HEK293T (cell line): ENCODE results near the gene SHISA2.

Experiments
- BHLHE40 ChIP-seq: fragments of 450-650 bp; IDR thresholded peaks from 2 replicates; pipeline ENCODE4 v1.6.1; 2016; ENCODE audit warnings: mild to moderate bottlenecking, moderate library complexity, borderline replicate concordance
- CTBP1 ChIP-seq: fragments of 450-650 bp; IDR thresholded peaks from 2 replicates; pipeline ENCODE4 v1.6.1; 2016; ENCODE audit warnings: borderline replicate concordance
- FOXA1 ChIP-seq: fragments of 450-650 bp; IDR thresholded peaks from 2 replicates; pipeline ENCODE4 v1.6.1; 2016; ENCODE audit warnings: mild to moderate bottlenecking
- FOXM1 ChIP-seq: fragments of 450-650 bp; IDR thresholded peaks from 2 replicates; pipeline ENCODE4 v1.6.1; 2017; ENCODE audit warnings: mild to moderate bottlenecking, borderline replicate concordance
- HDGF ChIP-seq: fragments of 450-650 bp; IDR thresholded peaks from 2 replicates; pipeline ENCODE4 v1.6.1; 2017; ENCODE audit warnings: antibody characterized with exemption, borderline replicate concordance
- L3MBTL2 ChIP-seq: fragments of 450-650 bp; conservative IDR thresholded peaks from 2 replicates; pipeline ENCODE4 v1.6.1; 2016; ENCODE audit warnings: mild to moderate bottlenecking
- NFRKB ChIP-seq: fragments of 450-650 bp; IDR thresholded peaks from 2 replicates; pipeline ENCODE4 v1.6.1; 2016; ENCODE audit warnings: mild to moderate bottlenecking, moderate library complexity
- SP1 ChIP-seq: fragments of 450-650 bp; IDR thresholded peaks from 2 replicates; pipeline ENCODE4 v1.6.1; 2017
- SUZ12 ChIP-seq: fragments of 450-650 bp; IDR thresholded peaks from 2 replicates; pipeline ENCODE4 v1.6.1; 2016; ENCODE audit warnings: mild to moderate bottlenecking

GRCh38 chr13:26030331-26030730 is 21.5 kb downstream of the SHISA2 start:
- TF ChIP-seq SP1 (no peak), SUZ12 (no peak), HDGF (no peak), CTBP1 (no peak), L3MBTL2 (no peak), BHLHE40 (no peak), NFRKB (no peak), FOXM1 (no peak), FOXA1 (no peak)
